Stimulated activated effector memory CD8-positive, alpha-beta T cell treated with anti-CD3 and anti-CD28 coated beads, Interleukin-12 subunit alpha, Interleukin-12 subunit beta, amount 100 ng/mL, for 72 hours (primary cell): ENCODE data around the gene GPS2.

Source experiments
- ATAC-seq: fragments of 150-1000 bp; cut with Tn5 transposase; 2 replicates; pipeline ENCODE4 v1.10.0; 2021
- DNase-seq, 2 donors: peaks; one replicate each; pipeline ENCODE4 v3.0.0; 2021 to 2022; ENCODE audit warnings: low spot score in 2 of 2
- H3K27ac Mint-ChIP-seq: one replicate; pipeline ENCODE4 v1.8.0; 2022; ENCODE audit warnings: mild to moderate bottlenecking, mixed read lengths
- H3K36me3 Mint-ChIP-seq: one replicate; pipeline ENCODE4 v1.8.0; 2022; ENCODE audit warnings: mild to moderate bottlenecking, mixed read lengths
- H3K4me1 Mint-ChIP-seq: one replicate; pipeline ENCODE4 v1.8.0; 2022; ENCODE audit warnings: mixed read lengths
- H3K4me3 Mint-ChIP-seq: one replicate; pipeline ENCODE4 v1.8.0; 2022; ENCODE audit warnings: mild to moderate bottlenecking, mixed read lengths
- H3K9me3 Mint-ChIP-seq: one replicate; pipeline ENCODE4 v1.8.0; 2022; ENCODE audit warnings: mixed read lengths

Gene GPS2

DNA sequence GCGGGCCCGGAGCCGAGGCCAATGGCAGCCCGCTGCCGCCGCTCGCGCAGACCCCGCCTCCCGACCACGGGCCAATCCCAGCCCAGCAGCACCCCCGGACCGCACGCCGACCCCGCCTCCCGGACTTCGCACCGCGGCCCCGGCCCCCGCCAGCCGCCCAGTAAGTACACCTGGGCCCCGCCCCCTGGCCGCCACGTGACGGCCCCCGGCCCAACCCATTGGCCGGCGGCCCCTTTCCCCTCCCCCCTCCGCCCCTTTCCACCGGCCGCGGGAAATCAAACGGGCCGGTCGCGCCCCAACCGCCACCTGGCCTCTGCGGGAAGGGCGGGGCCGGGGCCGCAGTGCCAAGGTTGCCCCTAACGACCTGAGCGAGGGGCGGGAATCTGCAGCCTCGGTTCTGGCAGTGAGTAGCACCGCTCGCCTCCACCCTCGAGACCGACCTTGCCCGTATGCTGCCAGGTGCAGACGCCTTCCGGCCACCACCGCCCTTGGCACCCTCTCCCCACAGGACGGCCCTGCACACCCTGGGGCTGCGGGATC lies 20.5 kb downstream of the GPS2 start, which contains the start of gene YBX2:
TSS of gene YBX2 (minus strand) at position 26 of the 540 bp plus-strand sequence. CDS start 139 bp downstream, outside the sequence.
- peak; percentile 86 for ATAC-seq
- no peaks in the 10 kb centered on the region for H3K9me3 Mint-ChIP-seq
- no peak within 1 kb of the TSS for H3K27ac Mint-ChIP-seq

GRCh38 chr17:7293816-7294613 lies 21.1 kb downstream of the GPS2 start:
- DNase-seq = no peak
- peak overlapping the region; percentile 38 for H3K4me3 Mint-ChIP-seq
- H3K9me3 Mint-ChIP-seq = no peaks in the 10 kb centered on the region
- ATAC-seq = no peak
- peaks cover 22% of the 10 kb centered on the region for H3K4me1 Mint-ChIP-seq
- no peak overlapping the region for H3K27ac Mint-ChIP-seq
- H3K36me3 Mint-ChIP-seq = no peaks in the 10 kb centered on the region

More for the DNA sequence above, 20.5 kb downstream of the GPS2 start, which contains the start of gene YBX2:
- no peaks in the 10 kb centered on the region for H3K36me3 Mint-ChIP-seq
- peak within 1 kb of the TSS; percentile 82 for H3K4me3 Mint-ChIP-seq
- DNase-seq = peak; percentile 61 to 80
- peaks cover 22% of the 10 kb centered on the region for H3K4me1 Mint-ChIP-seq

DNA sequence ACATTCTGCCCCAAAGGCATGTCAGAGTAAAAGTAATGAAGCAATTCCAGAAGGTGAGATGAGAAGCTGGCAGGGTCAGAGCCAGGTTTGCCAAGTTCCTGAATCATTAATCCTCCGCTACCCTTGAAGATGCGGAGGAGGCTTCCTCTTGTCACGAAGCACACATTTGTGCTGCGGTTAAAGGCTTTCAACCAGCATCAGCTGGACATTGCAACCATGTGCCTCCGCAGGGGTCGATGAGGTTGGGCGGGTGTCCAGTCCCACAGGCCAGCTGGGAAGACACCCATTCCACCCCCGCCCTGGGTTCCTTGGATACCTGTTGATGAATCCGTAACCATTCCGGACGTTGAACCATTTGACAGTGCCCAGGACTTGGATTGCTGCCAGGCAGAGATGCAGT lies 22.0 kb downstream of the GPS2 start:
- ATAC-seq (no peak), DNase-seq (no peak)
- H3K27ac Mint-ChIP-seq = no peak overlapping the region
- H3K4me3 Mint-ChIP-seq = peak overlapping the region; percentile 38
- H3K36me3 Mint-ChIP-seq = no peaks in the 10 kb centered on the region
- peaks cover 22% of the 10 kb centered on the region for H3K4me1 Mint-ChIP-seq
- H3K9me3 Mint-ChIP-seq = no peaks in the 10 kb centered on the region

GRCh38 chr17:7292729-7293128 lies 22.4 kb downstream of the GPS2 start:
- no peak overlapping the region for H3K27ac Mint-ChIP-seq
- H3K4me1 Mint-ChIP-seq = peaks cover 22% of the 10 kb centered on the region
- H3K4me3 Mint-ChIP-seq = no peak overlapping the region
- DNase-seq (no peak), ATAC-seq (no peak)
- no peaks in the 10 kb centered on the region for H3K9me3 Mint-ChIP-seq
- no peaks in the 10 kb centered on the region for H3K36me3 Mint-ChIP-seq

DNA sequence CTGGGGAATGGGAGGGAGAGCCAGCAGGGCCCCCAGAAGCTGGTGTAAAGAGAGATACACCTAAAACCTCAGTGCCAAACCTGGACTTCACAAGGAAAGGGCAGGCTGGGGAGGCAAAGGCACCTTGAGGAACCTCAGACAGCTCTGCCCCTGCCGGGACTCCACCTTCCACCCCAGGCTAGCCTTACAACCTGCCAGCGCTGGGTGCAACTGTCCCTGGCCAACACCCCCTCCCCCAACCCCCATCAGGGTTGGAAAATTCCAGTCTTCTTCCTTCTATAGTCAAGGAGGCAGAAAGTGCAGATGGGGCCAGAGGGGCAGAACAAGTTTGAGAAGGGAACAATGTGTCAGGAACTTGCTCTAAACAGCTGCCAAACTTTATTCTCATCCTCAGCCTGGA lies 23.0 kb downstream of the GPS2 start:
- ATAC-seq (no peak), DNase-seq (no peak)
- H3K27ac Mint-ChIP-seq = no peak overlapping the region
- no peaks in the 10 kb centered on the region for H3K9me3 Mint-ChIP-seq
- H3K4me3 Mint-ChIP-seq = no peak overlapping the region
- H3K36me3 Mint-ChIP-seq = no peaks in the 10 kb centered on the region
- peaks cover 22% of the 10 kb centered on the region for H3K4me1 Mint-ChIP-seq

DNA sequence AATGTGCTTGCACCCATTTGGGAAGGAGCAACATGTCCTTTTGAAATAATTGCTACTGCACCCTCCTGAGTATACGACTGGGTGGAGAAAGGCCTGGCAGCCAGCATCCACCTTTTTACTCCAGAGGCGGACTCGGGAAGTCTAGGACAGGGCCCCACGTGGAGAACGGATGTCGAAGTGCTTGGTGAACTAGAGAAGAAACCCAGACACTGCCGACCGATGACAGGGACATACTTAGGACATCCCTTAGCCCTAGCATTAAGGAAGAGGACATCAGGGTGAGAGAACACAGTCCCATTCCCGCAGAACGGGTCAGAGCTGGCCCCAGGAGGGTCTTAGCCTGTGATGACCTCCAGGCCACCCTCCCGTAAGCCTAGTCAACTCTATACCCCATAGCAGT lies 24.5 kb downstream of the GPS2 start:
- Mint-ChIP-seq H3K4me3 (no peak overlapping the region), H3K27ac (no peak overlapping the region)

DNA sequence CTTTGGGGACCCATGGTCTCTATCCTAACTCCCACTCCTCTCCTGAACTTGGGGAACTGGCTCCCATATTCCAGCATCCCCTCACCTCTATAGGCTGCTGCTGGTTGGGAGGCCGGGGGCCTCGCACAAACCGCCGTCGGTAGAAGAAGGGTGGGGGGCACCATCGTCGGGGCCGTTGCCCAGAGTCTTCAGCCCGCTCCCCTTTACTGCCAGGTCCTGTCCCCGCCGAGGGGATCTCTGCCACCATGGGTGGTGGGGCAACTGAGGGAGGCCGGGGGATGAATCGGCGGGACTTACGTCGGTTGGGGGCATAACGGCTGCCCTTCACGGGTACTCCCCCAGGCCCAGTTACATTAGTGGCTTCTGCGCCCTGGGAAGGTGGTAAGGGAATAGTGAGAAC lies 25.0 kb downstream of the GPS2 start:
- peaks cover 5% of the 10 kb centered on the region for H3K4me1 Mint-ChIP-seq
- H3K27ac Mint-ChIP-seq = no peak overlapping the region
- DNase-seq (no peak), ATAC-seq (no peak)
- no peaks in the 10 kb centered on the region for H3K36me3 Mint-ChIP-seq
- no peak overlapping the region for H3K4me3 Mint-ChIP-seq
- H3K9me3 Mint-ChIP-seq = no peaks in the 10 kb centered on the region

More for the DNA sequence above, 24.5 kb downstream of the GPS2 start:
- no peaks in the 10 kb centered on the region for H3K36me3 Mint-ChIP-seq
- H3K4me1 Mint-ChIP-seq = peaks cover 10% of the 10 kb centered on the region
- ATAC-seq (no peak), DNase-seq (no peak)
- H3K9me3 Mint-ChIP-seq = no peaks in the 10 kb centered on the region

GRCh38 chr17:7289256-7290032 lies 25.7 kb downstream of the GPS2 start:
- Mint-ChIP-seq H3K9me3 (no peaks in the 10 kb centered on the region), H3K36me3 (no peaks in the 10 kb centered on the region), H3K4me1 (no peaks in the 10 kb centered on the region), H3K27ac (no peak overlapping the region), H3K4me3 (no peak overlapping the region)
- ATAC-seq (no peak), DNase-seq (no peak)

- DNase-seq (no peak), ATAC-seq (no peak)
- H3K27ac Mint-ChIP-seq = no peak overlapping the region
- H3K4me3 Mint-ChIP-seq = no peak overlapping the region
- H3K4me1 Mint-ChIP-seq = peaks cover 18% of the 10 kb centered on the region
- no peaks in the 10 kb centered on the region for H3K9me3 Mint-ChIP-seq
- no peaks in the 10 kb centered on the region for H3K36me3 Mint-ChIP-seq
These were observed 29.5 kb downstream of the GPS2 start for GRCh38 chr17:7285679-7286078.

DNA sequence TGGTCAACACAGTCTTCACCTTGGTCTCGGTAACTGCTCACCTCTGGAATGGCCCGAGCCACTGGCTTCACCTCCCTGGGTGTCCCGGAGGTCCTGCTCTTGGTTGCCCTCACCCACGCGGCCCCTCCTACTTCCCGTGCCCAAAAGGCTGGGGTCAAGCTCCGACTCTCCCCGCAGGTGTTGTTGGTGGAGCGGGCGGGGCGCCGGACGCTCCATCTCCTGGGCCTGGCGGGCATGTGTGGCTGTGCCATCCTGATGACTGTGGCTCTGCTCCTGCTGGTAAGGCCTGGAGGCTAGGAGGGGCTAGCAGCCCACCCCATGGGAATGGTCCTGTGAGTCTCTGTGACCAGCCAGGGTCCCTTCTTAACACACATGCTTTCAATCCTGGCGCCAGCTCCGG lies 30.2 kb downstream of the GPS2 start:
- Mint-ChIP-seq H3K36me3 (no peaks in the 10 kb centered on the region), H3K9me3 (no peaks in the 10 kb centered on the region), H3K4me1 (peaks cover 26% of the 10 kb centered on the region), H3K27ac (no peak overlapping the region), H3K4me3 (no peak overlapping the region)
- ATAC-seq (no peak), DNase-seq (no peak)

DNA sequence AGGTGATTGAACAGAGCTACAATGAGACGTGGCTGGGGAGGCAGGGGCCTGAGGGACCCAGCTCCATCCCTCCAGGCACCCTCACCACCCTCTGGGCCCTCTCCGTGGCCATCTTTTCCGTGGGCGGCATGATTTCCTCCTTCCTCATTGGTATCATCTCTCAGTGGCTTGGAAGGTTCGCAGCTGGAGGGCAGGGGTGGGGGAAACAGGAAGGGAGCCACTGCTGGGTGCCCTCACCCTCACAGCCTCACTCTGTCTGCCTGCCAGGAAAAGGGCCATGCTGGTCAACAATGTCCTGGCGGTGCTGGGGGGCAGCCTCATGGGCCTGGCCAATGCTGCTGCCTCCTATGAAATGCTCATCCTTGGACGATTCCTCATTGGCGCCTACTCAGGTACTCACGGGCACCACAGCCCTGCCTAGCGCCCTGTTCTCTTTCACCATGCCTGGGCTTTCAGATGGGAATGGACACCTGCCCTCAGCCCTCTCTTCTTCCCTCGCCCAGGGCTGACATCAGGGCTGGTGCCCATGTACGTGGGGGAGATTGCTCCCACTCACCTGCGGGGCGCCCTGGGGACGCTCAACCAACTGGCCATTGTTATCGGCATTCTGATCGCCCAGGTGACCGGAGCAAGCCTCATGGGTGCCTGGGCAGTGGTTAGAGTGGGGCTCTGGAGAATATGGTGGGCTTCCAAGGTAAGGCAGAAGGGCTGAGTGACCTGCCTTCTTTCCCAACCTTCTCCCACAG lies 31.5 kb downstream of the GPS2 start:
- no peak for DNase-seq
- Mint-ChIP-seq H3K4me1 (peaks cover 26% of the 10 kb centered on the region), H3K27ac (no peak overlapping the region), H3K4me3 (peak overlapping the region; percentile 76), H3K9me3 (no peaks in the 10 kb centered on the region), H3K36me3 (no peaks in the 10 kb centered on the region)
- no peak for ATAC-seq

DNA sequence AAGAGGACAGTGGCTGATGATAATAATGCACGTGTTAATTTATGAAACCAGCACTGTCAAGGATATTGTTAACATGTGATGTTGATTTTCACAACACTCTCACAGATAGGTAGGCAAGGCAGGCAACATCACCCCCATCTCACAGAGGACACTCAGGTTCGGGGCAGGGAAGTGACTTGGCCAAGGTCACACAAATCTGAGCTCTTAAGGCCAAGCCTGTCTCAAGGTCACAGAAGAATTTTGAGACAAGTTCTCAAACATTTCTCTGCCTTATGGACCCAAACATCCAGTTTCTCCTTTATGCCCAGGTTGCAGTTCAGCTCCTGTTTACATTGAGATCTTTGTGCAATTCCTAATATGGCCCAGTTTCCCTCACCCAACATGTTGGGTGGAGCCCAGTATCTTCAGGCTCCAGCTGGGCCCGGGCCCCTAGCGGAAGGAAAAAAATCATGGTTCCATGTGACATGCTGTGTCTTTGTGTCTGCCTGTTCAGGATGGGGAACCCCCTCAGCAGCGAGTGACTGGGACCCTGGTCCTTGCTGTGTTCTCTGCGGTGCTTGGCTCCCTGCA lies 32.3 kb downstream of the GPS2 start:
- Mint-ChIP-seq H3K36me3 (no peaks in the 10 kb centered on the region), H3K4me1 (peaks cover 26% of the 10 kb centered on the region), H3K27ac (no peak overlapping the region), H3K4me3 (peak overlapping the region; percentile 76), H3K9me3 (no peaks in the 10 kb centered on the region)
- no peak for ATAC-seq
- no peak for DNase-seq

- ATAC-seq (no peak), DNase-seq (no peak)
- Mint-ChIP-seq H3K9me3 (no peaks in the 10 kb centered on the region), H3K27ac (no peak overlapping the region), H3K4me1 (peaks cover 26% of the 10 kb centered on the region), H3K36me3 (no peaks in the 10 kb centered on the region), H3K4me3 (peak overlapping the region; percentile 76)
These were observed 33.0 kb downstream of the GPS2 start for GRCh38 chr17:7281953-7282751.
